Ascending aorta (tissue), 2 donors: Measurements from ENCODE around the gene RPL22. TPM values are rescaled to one million over a fixed set of nuclear protein-coding genes. Genes with fewer than 3 reads are reported as not detected.

Source experiments
- DNase-seq, 2 donors: peaks; one replicate each; pipeline ENCODE4 v3.0.0-alpha.2; 2019; ENCODE audit warnings: low spot score in 2 of 2
- H3K27ac ChIP-seq, 2 donors: fragments of 200-600 bp; sonication (generic); one replicate each; pipeline ENCODE4 v1.5.1; 2016 to 2017; ENCODE audit warnings: mild to moderate bottlenecking in 1 of 2
- H3K27me3 ChIP-seq: fragments of 200-600 bp; sonication (generic); one replicate; pipeline ENCODE4 v1.5.1; 2017
- H3K36me3 ChIP-seq, 2 donors: fragments of 200-600 bp; sonication (generic); one replicate each; pipeline ENCODE4 v1.5.1; 2016
- H3K4me1 ChIP-seq, 2 donors: fragments of 200-600 bp; sonication (generic); one replicate each; pipeline ENCODE4 v1.5.1; 2016 to 2017; ENCODE audit warnings: mild to moderate bottlenecking in 1 of 2
- H3K4me3 ChIP-seq, 2 donors: fragments of 200-600 bp; sonication (generic); one replicate each; pipeline ENCODE4 v1.5.1; 2016 to 2017; ENCODE audit warnings: mild to moderate bottlenecking in 1 of 2
- H3K9me3 ChIP-seq, 2 donors: fragments of 200-600 bp; sonication (generic); one replicate each; pipeline ENCODE4 v1.5.1; 2016
- intact Hi-C: fragments of 100-400 bp; cut with DNase I; formaldehyde crosslinking; loops from one replicate; pipeline ENCODE4 v1.15.1; 2023
- total RNA-seq: library from RNA; depleted of rRNA; stranded (reverse); fragments of >200 nt; gene quantifications from one replicate; pipeline ENCODE4 v1.1.0, GENCODE V29; 2016
- TF ChIP-seq, protein P1 (sequence below), 3 experiments: fragments of 200-600 bp in 2 of 3; fragments of 450-650 bp in 1 of 3; sonication (generic) in 2 of 3; IDR thresholded peaks; one replicate each; pipeline ENCODE4 v1.5.1; 2016 to 2019; ENCODE audit warnings: antibody characterized with exemption in 3 of 3, mild to moderate bottlenecking in 1 of 3, moderate library complexity in 1 of 3

RPL22 gene
- 88.8 TPM for total RNA-seq

GRCh38 chr1:6199298-6200187 lies at the start of gene RPL22:
RPL22 (minus strand) TSS chr1:6199595; CDS start chr1:6199573, 22 bp downstream.
- Histone ChIP-seq H3K27ac (peak within 1 kb of the TSS; percentile 79 to 82), H3K4me3 (peak within 1 kb of the TSS; percentile 77 to 86), H3K4me1 (peaks cover 15 to 26% of the 10 kb centered on the region in 2 donors), H3K36me3 (peaks cover 15 to 27% of the 10 kb centered on the region in 2 donors), H3K27me3 (no peaks in the 10 kb centered on the region), H3K9me3 (no peaks in the 10 kb centered on the region)
- DNase-seq: peak; percentile 91 to 99
- intact Hi-C loops: loop anchor here (1.0 to 5.0 kb wide), 2 partner anchors 37 to 207 kb away; partner anchors contain the start of gene NPHP4
- TF ChIP-seq, protein P1, sequence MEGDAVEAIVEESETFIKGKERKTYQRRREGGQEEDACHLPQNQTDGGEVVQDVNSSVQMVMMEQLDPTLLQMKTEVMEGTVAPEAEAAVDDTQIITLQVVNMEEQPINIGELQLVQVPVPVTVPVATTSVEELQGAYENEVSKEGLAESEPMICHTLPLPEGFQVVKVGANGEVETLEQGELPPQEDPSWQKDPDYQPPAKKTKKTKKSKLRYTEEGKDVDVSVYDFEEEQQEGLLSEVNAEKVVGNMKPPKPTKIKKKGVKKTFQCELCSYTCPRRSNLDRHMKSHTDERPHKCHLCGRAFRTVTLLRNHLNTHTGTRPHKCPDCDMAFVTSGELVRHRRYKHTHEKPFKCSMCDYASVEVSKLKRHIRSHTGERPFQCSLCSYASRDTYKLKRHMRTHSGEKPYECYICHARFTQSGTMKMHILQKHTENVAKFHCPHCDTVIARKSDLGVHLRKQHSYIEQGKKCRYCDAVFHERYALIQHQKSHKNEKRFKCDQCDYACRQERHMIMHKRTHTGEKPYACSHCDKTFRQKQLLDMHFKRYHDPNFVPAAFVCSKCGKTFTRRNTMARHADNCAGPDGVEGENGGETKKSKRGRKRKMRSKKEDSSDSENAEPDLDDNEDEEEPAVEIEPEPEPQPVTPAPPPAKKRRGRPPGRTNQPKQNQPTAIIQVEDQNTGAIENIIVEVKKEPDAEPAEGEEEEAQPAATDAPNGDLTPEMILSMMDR (IDR thresholded peaks at IDR 0.05): no peak

DNA sequence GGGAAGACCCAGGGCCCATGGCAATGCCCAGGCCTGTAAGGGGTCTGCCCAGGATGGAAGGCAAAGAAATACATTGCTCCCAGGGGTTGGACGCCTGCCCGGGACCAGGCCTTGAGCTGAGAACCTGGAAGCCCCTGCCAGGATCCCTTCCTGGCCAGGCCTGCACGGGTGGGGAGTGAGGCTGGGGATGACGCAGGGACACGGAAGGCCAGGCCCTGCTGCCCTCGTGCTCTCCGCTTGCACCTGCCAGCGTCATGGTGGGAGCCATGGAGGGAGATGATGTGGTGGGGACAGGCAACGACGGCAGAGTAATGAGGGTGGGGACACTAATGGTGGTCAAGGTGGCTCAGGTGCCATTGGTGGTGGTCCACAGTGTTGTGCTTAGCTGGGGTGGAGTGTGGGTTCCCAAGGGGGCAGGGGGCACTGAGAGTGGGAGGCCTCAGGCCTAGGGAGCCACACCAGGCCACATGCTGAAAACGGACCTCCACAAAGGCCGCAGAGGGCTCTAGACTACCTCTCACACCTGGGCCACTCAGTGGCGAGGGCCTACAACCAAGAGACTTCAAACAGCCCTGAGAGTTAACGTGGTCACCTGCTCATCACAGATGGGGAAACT lies 48.9 kb upstream of the RPL22 start:
- Histone ChIP-seq H3K4me3 (no peak overlapping the region), H3K4me1 (peaks cover 0 to 4% of the 10 kb centered on the region in 2 donors), H3K27ac (no peak overlapping the region), H3K27me3 (peaks cover 32% of the 10 kb centered on the region), H3K9me3 (no peaks in the 10 kb centered on the region), H3K36me3 (no peaks in the 10 kb centered on the region)
- intact Hi-C loops: loop anchor here (5.0 kb wide), 2 partner anchors 114 to 196 kb away; no protein-coding TSS in a partner anchor
- TF ChIP-seq, protein P1 (IDR thresholded peaks at IDR 0.05): no peak
- DNase-seq: no peak

DNA sequence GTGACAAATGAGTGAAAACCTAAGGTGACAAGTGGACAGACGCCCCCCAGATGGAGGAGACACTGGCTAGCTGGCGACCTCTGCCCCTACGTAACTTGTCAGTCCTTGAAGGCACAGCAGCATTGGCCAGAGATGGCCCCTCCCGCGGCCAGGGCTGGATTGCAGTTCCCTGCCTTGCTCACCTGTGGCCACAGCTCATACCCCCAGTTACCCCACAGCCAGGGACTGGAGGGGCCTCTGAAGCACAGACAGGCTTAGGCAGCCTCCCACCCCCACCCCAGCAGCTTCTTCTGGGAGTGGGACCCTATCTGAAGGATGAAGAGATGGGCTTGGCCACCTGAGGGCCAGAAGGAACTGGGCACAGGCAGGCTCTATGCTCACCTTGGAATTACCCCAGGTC lies 48.3 kb upstream of the RPL22 start:
- Histone ChIP-seq H3K4me3 (no peak overlapping the region), H3K4me1 (peaks cover 0 to 4% of the 10 kb centered on the region in 2 donors), H3K27ac (no peak overlapping the region), H3K27me3 (peaks cover 36% of the 10 kb centered on the region), H3K9me3 (no peaks in the 10 kb centered on the region), H3K36me3 (no peaks in the 10 kb centered on the region)
- intact Hi-C loops: loop anchor here (5.0 kb wide), 2 partner anchors 115 to 195 kb away; no protein-coding TSS in a partner anchor
- DNase-seq: no peak
- TF ChIP-seq, protein P1 (IDR thresholded peaks at IDR 0.05): no peak

GRCh38 chr1:6246497-6247467 lies 47.4 kb upstream of the RPL22 start:
- intact Hi-C loops: loop anchor here (1.0 to 5.0 kb wide), 5 partner anchors 97 to 194 kb away; no protein-coding TSS in a partner anchor
- TF ChIP-seq, protein P1 (IDR thresholded peaks at IDR 0.05): peak; percentile 92 to 97 (median 94)
- Histone ChIP-seq H3K4me3 (no peak overlapping the region), H3K36me3 (no peaks in the 10 kb centered on the region), H3K4me1 (peaks cover 2 to 11% of the 10 kb centered on the region in 2 donors), H3K27me3 (peaks cover 44% of the 10 kb centered on the region), H3K27ac (no peak overlapping the region), H3K9me3 (no peaks in the 10 kb centered on the region)
- peak in 1 of 2 donors; percentile 82 for DNase-seq
